ENCODE results near the gene ADM.

Gene ADM

DNA sequence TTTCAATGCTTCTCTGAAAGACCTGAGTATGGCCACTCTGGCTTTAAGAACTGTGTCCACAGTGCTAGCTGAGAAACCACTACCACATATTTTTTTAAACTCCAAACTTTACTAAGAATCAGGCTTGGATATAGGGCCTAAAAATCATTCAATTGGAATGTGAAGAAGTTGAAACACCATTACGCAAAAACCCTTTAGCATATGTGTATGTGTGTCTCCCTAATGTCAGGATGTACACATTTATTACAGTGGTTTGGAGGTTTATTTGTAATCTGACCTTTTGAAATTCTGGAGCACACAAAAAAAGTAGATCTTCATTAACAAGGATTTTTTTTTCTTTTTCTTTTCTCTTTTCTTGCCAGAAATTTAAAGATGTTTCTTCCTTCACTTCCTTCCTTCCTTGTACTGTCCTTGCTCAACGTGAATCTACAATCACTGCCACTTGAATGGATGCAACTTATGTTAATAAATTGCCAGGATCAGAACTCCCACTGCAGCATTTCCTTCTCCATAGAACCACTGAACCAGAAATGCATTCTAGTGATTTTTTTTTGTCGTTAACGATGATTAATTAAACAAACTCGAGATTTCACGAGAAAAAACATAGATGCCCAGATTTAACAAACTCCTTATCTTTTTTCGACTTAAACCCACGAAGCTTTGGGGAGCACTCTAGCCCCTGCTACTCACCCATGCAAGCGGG, 3.1 kb upstream of the ADM start:
- no peak overlapping the region for H3K27ac Mint-ChIP-seq
- no peaks in the 10 kb centered on the region for H3K9me3 Mint-ChIP-seq
- peak overlapping the region; percentile 72 for H3K4me3 Mint-ChIP-seq
- peaks cover 75% of the 10 kb centered on the region for H3K27me3 Mint-ChIP-seq (ENCODE audit: low read depth)
- peaks cover 2% of the 10 kb centered on the region for H3K36me3 Mint-ChIP-seq (ENCODE audit: low read depth)
- H3K4me1 Mint-ChIP-seq (ENCODE audit: low read depth), result peaks cover 42% of the 10 kb centered on the region

DNA sequence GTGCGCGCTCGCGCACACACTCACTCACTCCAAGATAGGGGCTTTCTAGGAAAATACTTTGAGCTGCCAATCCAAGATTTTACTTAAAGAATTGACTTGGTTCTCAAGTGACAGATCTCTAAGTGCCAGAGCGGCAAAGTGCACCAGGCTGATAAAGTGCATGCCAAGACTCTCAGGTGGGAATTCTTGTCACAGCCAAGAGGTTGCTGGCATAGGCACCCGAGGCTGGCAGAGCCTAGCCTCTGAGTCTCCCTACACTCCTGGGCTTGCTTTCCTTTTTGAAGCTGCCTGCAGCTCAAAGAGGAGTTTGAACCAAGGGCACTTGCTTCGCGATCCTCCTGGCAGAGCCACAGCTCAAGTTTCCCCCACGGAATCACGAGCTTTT, 2.5 kb upstream of the ADM start:
- peaks cover 2% of the 10 kb centered on the region for H3K36me3 Mint-ChIP-seq (ENCODE audit: low read depth)
- peak overlapping the region; percentile 99 for H3K4me3 Mint-ChIP-seq
- no peaks in the 10 kb centered on the region for H3K9me3 Mint-ChIP-seq
- H3K4me1 Mint-ChIP-seq (ENCODE audit: low read depth), result peaks cover 45% of the 10 kb centered on the region
- peak overlapping the region; percentile 82 for H3K27ac Mint-ChIP-seq
- H3K27me3 Mint-ChIP-seq (ENCODE audit: low read depth), result peaks cover 77% of the 10 kb centered on the region

DNA sequence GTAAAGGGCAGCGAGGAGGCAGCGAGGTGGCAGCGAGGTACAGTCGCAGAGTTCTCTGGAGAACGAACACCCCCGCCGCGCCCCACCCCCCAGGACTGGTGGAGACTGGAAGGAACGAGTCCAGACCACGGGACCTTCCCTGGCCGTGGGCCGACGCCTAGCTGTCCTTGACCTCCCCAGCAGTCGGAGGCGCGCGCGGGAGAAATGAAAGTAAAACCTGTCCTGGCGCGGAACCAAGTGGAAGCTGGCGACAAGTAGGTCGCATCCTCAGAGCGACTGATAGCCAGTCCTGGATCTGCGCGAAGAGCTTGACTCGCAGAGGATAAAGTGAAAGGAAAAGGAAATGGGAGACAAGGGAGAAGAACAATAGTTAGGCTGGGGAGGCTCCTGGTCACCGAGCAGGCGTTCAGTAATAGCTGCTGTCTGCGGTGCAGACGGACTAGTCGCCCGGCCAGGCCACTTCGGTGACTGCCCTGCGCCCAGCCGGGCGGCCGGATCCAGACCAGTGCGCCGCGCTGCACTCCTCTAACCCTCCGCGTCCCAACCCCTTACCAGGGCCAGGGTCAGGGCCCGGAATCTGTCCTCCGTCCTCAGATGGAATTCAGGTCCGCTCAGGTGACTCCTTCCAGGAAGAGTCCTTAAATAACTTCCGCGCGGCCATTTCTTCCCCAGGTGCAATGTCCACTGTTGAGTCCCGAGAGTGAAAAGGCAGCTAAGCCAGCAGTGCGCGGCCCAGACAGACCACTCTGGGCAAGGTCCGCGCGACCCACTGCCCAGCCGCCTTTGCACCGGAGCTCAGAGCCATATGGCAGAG, 1.9 kb upstream of the ADM start:
- Mint-ChIP-seq H3K4me3 (peak overlapping the region; percentile 99), H3K27ac (peak overlapping the region; percentile 82), H3K4me1 (ENCODE audit: low read depth) (peaks cover 41% of the 10 kb centered on the region), H3K9me3 (no peaks in the 10 kb centered on the region), H3K27me3 (ENCODE audit: low read depth) (peaks cover 73% of the 10 kb centered on the region), H3K36me3 (ENCODE audit: low read depth) (peaks cover 2% of the 10 kb centered on the region)

DNA sequence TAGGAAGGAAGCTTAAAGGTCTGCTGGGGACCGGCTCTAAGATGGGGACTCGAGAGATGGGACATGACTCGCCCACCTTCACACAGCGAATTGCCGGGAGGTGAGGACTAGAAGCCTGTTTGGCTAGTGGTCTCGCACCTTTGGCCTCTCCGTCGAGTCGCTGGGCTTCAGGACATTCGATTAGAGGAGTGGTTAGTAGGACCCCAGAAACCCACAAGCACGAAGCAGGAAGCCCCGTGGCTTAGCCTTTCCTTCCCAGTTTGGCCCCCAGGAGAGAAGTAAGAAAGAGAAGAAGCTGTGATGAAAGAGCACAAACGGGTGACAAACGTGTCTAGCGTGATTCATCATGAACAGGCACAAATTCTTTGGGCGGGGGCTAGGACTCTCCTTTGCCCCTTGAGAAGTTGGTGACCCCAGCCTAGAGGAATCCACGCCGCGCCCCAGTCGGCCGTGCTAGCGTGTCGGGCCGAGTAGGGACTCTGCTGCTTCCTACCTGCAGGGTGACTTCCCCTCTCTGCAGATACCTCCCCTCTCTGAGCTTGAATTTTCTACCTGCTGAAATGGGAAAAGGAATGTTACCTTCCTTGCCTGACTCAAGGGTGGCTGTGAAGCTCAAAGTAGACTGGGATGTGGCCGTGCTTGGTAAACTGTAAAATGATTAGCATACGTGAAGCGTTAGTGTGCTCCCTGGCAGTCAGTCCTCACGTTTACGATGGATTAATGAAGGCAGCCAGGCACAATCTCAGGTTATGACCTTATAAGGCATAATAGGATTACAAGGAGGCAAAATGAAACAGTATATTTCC, 1.1 kb upstream of the ADM start:
- Mint-ChIP-seq H3K27ac (no peak overlapping the region), H3K27me3 (ENCODE audit: low read depth) (peaks cover 71% of the 10 kb centered on the region), H3K4me3 (peak overlapping the region; percentile 99), H3K36me3 (ENCODE audit: low read depth) (peaks cover 2% of the 10 kb centered on the region), H3K9me3 (no peaks in the 10 kb centered on the region), H3K4me1 (ENCODE audit: low read depth) (peaks cover 42% of the 10 kb centered on the region)

DNA sequence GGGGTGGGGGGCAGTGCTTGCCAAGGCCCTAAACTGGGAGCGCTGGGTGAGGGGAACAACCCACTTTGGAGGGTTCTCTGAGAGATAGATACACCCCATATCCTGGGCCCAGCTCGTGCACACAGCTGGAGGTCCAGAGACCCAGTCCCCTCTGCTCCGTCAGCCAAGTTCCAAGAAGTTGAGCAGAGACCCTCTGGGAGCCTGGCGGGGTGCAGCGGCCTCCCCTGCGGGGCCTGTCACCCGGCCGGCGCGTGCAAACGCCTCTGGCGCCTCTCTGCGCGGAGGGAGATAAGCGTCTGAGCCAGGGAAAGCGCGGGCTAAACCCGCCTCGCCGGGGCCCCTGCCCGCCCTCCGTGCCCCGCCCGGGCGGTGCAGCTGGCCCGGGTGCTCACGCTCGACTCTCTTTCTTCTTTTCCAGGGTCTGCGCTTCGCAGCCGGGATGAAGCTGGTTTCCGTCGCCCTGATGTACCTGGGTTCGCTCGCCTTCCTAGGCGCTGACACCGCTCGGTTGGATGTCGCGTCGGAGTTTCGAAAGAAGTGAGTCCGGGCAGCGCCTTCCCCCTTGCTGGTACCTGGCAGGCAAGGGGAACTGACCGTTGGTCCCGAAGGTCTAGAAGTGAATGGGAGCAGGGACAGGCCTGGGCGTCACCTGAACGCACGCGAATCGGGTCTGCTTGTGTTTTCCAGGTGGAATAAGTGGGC, 540 bp downstream of the ADM start:
- H3K4me3 Mint-ChIP-seq, result peak overlapping the region; percentile 75
- H3K27ac Mint-ChIP-seq, result peak overlapping the region; percentile 18
- H3K36me3 Mint-ChIP-seq (ENCODE audit: low read depth), result peaks cover 2% of the 10 kb centered on the region
- peaks cover 45% of the 10 kb centered on the region for H3K4me1 Mint-ChIP-seq (ENCODE audit: low read depth)
- no peaks in the 10 kb centered on the region for H3K9me3 Mint-ChIP-seq
- peaks cover 72% of the 10 kb centered on the region for H3K27me3 Mint-ChIP-seq (ENCODE audit: low read depth)

DNA sequence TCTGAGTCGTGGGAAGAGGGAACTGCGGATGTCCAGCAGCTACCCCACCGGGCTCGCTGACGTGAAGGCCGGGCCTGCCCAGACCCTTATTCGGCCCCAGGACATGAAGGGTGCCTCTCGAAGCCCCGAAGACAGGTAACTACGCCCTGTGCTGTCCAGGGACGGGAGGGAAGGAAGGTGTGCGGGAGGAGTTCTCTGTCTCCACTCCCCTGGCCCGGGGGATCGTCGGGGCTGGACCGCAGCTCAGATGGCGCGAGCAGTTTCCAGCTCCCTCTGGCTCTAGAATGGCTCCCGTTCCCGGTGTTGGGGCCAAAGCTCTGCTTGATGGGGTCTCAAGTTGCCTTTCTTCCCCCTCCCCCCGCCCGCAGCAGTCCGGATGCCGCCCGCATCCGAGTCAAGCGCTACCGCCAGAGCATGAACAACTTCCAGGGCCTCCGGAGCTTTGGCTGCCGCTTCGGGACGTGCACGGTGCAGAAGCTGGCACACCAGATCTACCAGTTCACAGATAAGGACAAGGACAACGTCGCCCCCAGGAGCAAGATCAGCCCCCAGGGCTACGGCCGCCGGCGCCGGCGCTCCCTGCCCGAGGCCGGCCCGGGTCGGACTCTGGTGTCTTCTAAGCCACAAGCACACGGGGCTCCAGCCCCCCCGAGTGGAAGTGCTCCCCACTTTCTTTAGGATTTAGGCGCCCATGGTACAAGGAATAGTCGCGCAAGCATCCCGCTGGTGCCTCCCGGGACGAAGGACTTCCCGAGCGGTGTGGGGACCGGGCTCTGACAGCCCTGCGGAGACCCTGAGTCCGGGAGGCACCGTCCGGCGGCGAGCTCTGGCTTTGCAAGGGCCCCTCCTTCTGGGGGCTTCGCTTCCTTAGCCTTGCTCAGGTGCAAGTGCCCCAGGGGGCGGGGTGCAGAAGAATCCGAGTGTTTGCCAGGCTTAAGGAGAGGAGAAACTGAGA, 1.4 kb downstream of the ADM start:
- Mint-ChIP-seq H3K27me3 (ENCODE audit: low read depth) (peaks cover 66% of the 10 kb centered on the region), H3K27ac (peak overlapping the region; percentile 23), H3K9me3 (no peaks in the 10 kb centered on the region), H3K4me3 (peak overlapping the region; percentile 75), H3K36me3 (ENCODE audit: low read depth) (peaks cover 2% of the 10 kb centered on the region), H3K4me1 (ENCODE audit: low read depth) (peaks cover 46% of the 10 kb centered on the region)

DNA sequence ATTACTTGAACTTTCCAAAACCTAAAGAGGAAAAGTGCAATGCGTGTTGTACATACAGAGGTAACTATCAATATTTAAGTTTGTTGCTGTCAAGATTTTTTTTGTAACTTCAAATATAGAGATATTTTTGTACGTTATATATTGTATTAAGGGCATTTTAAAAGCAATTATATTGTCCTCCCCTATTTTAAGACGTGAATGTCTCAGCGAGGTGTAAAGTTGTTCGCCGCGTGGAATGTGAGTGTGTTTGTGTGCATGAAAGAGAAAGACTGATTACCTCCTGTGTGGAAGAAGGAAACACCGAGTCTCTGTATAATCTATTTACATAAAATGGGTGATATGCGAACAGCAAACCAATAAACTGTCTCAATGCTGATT, 2.1 kb downstream of the ADM start:
- Mint-ChIP-seq H3K36me3 (ENCODE audit: low read depth) (peaks cover 2% of the 10 kb centered on the region), H3K27me3 (ENCODE audit: low read depth) (peaks cover 61% of the 10 kb centered on the region), H3K27ac (peak overlapping the region; percentile 23), H3K9me3 (no peaks in the 10 kb centered on the region), H3K4me3 (peak overlapping the region; percentile 75), H3K4me1 (ENCODE audit: low read depth) (peaks cover 44% of the 10 kb centered on the region)

DNA sequence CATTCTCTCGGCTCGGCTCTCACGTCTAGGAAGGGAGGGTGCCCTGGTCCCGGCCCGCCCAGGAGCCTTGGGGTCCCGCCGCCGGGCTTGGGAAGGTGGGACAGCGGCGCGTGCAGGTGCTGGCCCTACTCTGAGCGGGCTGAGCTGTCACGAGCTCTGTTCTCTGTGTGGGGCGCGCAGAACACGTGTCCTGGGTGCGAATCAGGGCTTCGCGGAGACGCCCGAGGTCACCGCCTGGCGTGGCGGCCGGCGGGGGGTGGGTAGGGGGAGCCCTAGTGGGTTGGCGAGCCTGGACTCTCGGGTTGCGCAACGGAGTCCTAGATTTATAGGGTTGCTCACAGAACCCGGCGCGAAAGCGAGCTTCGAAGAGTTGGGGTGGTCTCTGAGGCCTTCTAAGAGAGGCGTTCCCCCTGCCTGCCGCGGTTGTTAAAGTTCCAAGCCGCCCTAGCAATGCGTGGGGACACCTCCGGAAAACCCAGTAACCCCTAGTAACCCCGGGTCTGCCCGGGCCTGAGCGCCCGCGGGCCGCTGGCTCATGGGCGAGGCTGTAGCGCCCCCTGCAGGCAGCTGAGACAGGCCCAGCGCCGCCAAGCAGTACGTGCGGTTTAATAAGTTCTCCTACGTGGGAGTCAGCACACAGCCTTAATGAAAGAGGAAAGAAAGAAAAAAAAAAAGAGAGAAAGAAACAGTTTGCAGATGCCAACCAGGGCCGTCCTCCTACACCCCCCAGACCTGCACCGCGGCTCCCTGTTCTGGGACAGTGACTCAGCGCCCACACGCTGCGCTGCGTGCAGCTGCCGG, 2.7 kb downstream of the ADM start:
- Mint-ChIP-seq H3K4me1 (ENCODE audit: low read depth) (peaks cover 40% of the 10 kb centered on the region), H3K4me3 (peak overlapping the region; percentile 86)

DNA sequence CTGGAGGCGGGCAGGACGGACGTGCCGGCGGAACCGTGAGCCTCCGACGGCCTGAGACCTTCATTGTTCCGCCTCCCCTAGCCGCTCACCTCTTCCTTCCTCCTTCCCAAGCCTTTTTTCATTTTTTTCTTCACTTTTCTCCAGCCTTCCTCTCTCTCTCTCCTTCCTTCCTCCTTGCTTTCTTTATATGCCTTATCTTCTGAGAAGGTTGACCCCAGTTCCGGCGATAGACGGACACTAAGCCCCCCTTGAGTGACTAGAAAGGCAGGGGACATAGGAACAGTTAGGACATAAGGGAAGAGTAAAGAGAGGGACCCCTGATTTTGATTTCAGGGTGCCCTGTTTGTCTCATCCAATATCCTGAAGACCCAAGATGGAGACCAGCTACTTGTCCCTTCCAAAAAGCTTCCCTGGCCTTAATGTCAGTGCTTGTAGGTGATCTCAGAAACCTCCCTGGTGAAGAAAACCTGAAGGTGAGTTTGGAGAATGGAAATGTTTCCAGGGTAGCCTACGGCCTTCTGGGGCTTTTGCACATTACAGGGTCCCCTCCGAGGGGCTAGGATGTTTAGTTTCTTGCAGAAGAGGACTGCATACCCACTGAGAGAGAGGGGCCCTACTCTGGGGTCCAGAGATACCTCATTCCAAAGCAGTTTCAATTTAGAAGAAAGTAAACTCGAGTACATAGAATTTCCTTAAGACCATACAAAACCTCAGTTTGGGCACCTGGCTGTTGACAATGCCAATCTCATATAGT, 3.5 kb downstream of the ADM start:
- peaks cover 35% of the 10 kb centered on the region for H3K4me1 Mint-ChIP-seq (ENCODE audit: low read depth)
- no peaks in the 10 kb centered on the region for H3K36me3 Mint-ChIP-seq (ENCODE audit: low read depth)
- no peaks in the 10 kb centered on the region for H3K9me3 Mint-ChIP-seq
- H3K4me3 Mint-ChIP-seq, result peak overlapping the region; percentile 86
- H3K27me3 Mint-ChIP-seq (ENCODE audit: low read depth), result peaks cover 49% of the 10 kb centered on the region
- H3K27ac Mint-ChIP-seq, result peak overlapping the region; percentile 71

More for the DNA sequence above, 2.7 kb downstream of the ADM start:
- peaks cover 55% of the 10 kb centered on the region for H3K27me3 Mint-ChIP-seq (ENCODE audit: low read depth)
- peaks cover 2% of the 10 kb centered on the region for H3K36me3 Mint-ChIP-seq (ENCODE audit: low read depth)
- no peaks in the 10 kb centered on the region for H3K9me3 Mint-ChIP-seq
- H3K27ac Mint-ChIP-seq, result peak overlapping the region; percentile 71

DNA sequence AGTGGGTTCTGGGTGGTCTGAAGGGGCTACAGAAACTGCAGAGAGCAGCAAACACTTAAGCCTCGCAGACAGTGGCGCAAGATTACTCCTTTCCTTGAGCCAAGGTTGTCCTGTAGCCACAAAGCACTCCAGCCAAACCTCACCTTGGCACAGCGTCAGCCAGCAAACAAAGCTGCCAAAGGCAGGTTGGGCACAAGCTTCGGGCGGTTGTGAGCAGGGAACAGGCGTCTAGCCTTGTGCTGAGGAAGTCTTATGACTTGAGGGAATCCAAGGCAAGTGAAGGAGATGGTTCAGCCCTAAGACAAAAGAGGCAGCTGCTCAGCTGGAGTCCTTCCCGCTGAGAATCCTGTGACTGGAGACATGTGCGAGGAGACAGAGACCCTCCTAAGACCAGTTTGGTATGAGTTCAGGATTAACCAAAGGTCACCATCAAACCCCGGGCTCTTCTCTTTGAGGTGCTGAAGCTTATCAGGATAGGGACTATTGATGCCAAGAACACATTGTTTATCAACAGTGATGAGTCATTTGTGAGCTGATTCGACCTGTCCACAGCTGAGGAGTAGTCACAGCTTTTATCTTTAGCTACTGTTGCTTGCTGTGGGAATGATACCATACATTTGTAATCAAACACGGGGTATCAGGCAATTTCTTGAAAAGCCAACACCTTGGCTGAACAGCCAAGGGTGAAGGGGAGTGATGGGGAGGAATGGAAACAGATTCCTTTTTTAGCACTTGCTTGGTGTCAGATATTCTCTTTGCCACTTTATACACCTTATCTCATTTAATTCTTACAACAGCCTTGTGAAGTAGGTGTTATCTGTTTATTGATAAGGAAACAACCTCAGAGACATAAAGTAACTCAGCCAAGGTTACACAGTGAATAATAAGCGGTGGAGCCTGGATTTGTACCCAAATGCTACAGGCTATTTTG, 4.6 kb downstream of the ADM start:
- H3K27me3 Mint-ChIP-seq (ENCODE audit: low read depth), result peaks cover 44% of the 10 kb centered on the region
- H3K4me3 Mint-ChIP-seq, result no peak overlapping the region
- no peaks in the 10 kb centered on the region for H3K9me3 Mint-ChIP-seq
- no peaks in the 10 kb centered on the region for H3K36me3 Mint-ChIP-seq (ENCODE audit: low read depth)
- H3K27ac Mint-ChIP-seq, result no peak overlapping the region
- H3K4me1 Mint-ChIP-seq (ENCODE audit: low read depth), result peaks cover 29% of the 10 kb centered on the region

DNA sequence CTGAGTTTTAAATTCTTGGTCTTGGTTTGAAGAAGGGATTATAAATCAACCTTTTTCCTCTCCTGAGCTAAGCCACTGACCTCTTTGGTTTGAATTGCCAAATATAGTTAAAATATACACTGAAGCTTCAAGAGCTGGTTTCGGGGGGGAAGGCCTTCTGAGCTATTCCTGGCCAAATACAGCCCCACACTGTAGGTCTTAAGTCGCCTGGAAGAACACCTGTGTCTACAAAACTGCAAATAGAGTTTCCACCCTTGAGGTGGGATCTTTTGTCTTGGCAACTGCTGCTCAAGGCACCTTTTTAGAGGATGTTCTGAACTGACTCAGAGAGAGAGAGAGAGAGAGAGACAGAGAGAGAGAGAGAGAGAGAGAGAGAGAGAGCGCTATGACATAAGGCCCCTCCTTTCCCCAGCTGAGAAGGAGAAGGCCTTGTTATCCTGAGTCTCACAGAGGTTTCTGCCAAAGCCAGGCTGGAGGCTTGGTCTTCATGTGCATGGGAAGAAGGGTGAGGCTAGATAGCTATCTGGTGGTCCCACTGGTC, 5.5 kb downstream of the ADM start:
- Mint-ChIP-seq H3K4me3 (no peak overlapping the region), H3K36me3 (ENCODE audit: low read depth) (no peaks in the 10 kb centered on the region), H3K27ac (no peak overlapping the region), H3K9me3 (no peaks in the 10 kb centered on the region), H3K27me3 (ENCODE audit: low read depth) (peaks cover 43% of the 10 kb centered on the region), H3K4me1 (ENCODE audit: low read depth) (peaks cover 29% of the 10 kb centered on the region)
